MM.1S (cell line): ENCODE results near the gene ERC2.
"Not testable (repeated sequence)": the region's sequence is repeated elsewhere in the genome, so short reads cannot be mapped to it uniquely, and the experiment has no call there.

Experiments
- EZH2 ChIP-seq: fragments of 300-600 bp; sonication (generic); optimal IDR thresholded peaks from 2 replicates; pipeline ENCODE3; 2017; ENCODE audit warnings: low read depth, mild to moderate bottlenecking, antibody characterized with exemption, low read length, mixed read lengths
- EZH2phosphoT487 ChIP-seq: fragments of 300-600 bp; sonication (generic); IDR thresholded peaks from 2 replicates; pipeline ENCODE4 v1.6.1; 2018; ENCODE audit warnings: antibody characterized with exemption, low read length
- TF ChIP-seq, protein P1 (sequence below): fragments of 300-600 bp; sonication (generic); IDR thresholded peaks from 2 replicates; pipeline ENCODE4 v1.5.1; 2016; ENCODE audit warnings: antibody characterized with exemption, low read length, mixed read lengths

GRCh38 chr3:55831876-55832275 lies 636.4 kb downstream of the ERC2 start:
- TF ChIP-seq EZH2, EZH2phosphoT487: not testable (repeated sequence)
- TF ChIP-seq, protein P1, sequence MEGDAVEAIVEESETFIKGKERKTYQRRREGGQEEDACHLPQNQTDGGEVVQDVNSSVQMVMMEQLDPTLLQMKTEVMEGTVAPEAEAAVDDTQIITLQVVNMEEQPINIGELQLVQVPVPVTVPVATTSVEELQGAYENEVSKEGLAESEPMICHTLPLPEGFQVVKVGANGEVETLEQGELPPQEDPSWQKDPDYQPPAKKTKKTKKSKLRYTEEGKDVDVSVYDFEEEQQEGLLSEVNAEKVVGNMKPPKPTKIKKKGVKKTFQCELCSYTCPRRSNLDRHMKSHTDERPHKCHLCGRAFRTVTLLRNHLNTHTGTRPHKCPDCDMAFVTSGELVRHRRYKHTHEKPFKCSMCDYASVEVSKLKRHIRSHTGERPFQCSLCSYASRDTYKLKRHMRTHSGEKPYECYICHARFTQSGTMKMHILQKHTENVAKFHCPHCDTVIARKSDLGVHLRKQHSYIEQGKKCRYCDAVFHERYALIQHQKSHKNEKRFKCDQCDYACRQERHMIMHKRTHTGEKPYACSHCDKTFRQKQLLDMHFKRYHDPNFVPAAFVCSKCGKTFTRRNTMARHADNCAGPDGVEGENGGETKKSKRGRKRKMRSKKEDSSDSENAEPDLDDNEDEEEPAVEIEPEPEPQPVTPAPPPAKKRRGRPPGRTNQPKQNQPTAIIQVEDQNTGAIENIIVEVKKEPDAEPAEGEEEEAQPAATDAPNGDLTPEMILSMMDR: not testable (repeated sequence)
